ENCODE measurements around the gene KIAA0319L. TPM values are rescaled to one million over a fixed set of nuclear protein-coding genes. Genes with fewer than 3 reads are reported as not detected.

KIAA0319L gene
- polyA plus RNA-seq, 1 donor from 2014 or later: 38.1 TPM

DNA sequence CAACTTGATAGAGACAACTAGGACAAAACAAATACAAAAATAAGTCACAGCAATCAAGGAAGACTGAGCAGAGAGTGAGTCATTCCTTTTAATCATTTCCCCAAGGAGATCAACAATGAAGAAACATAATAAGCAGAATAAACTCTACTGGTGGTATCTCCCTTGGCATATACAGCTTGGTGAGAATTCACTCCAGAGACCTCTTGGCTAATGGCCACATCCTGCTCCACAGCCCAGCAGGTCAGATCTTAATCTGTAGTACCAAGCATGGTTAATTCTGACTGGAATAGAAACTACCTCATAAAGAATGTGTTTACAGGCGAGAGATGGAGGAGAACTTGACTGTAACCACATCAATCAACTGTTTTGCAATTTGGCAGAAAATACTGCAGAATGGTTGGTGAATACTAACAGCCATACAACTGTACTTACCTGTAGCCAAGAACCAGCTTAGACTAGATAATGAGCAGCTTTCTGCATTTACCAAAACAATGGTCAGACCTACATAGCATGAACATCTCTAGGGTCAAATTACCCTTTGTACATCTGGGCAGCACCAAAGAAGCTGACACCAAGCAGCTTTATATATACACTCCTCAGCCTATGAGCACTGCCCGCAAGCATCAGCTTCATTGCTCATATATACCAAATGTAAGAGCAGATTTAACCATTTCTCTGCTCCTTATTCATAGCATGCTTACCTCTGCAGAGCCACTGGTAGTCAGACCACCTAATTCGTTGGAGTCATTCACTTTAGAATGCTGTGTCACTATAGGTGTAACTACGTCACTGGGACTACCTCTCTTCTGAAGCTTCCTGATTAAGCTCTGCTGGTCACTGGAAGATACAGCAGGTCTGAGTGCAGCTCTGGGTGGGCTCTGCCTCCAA is 51.0 kb downstream of the KIAA0319L start:
- Histone ChIP-seq H3F3A (ENCODE audit: insufficient read depth, low read length, poor library complexity, severe bottlenecking) (no peaks in the 10 kb centered on the region), H3K36me3 (ENCODE audit: insufficient read depth, low read length) (no peaks in the 10 kb centered on the region), H4K20me1 (ENCODE audit: insufficient read depth) (no peaks in the 10 kb centered on the region), H3K79me2 (replicated peaks; ENCODE audit: insufficient read depth, low read length) (peaks cover 3% of the 10 kb centered on the region), H3K9me3 (ENCODE audit: low read length) (no peaks in the 10 kb centered on the region), H3K27ac (ENCODE audit: low read length) (no peak overlapping the region), H3K9me2 (ENCODE audit: insufficient read depth, low read length) (no peaks in the 10 kb centered on the region), H3K4me2 (ENCODE audit: low read length) (no peak overlapping the region), H3K27me3 (ENCODE audit: insufficient read depth, low read depth, low read length) (no peaks in the 10 kb centered on the region), H2AFZ (ENCODE audit: low read depth, low read length) (no peak overlapping the region), H3K4me3 (ENCODE audit: low read length) (no peak overlapping the region), H3K9ac (ENCODE audit: low read length) (no peak overlapping the region)
- TF ChIP-seq EZH2 (IDR thresholded peaks at IDR 0.05; ENCODE audit: borderline replicate concordance, insufficient read depth, low read length, poor library complexity, severe bottlenecking): no peak

DNA sequence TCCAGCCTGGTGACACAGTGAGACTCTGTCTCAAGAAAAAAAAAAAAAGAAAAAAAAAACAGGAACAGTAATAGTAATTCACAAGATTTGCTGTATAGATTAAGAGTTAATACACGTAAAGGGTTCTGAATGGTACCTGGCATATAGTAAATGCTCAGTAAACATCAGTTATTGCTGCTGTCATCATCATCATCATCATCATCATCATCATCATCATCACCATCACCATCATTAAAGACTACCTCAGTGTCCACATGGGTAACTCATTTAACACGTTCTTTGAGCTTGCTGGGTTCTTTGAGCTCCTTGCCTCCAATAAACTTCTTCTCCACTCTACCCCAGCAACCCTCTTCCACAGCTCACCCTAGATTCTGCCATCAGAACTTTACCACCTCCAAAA is 55.0 kb downstream of the KIAA0319L start:
- no peak overlapping the region for H3K4me2 ChIP-seq (ENCODE audit: low read length)
- H2AFZ ChIP-seq (ENCODE audit: low read depth, low read length): no peak overlapping the region
- H3K9me2 ChIP-seq (ENCODE audit: insufficient read depth, low read length): no peaks in the 10 kb centered on the region
- no peaks in the 10 kb centered on the region for H3F3A ChIP-seq (ENCODE audit: insufficient read depth, low read length, poor library complexity, severe bottlenecking)
- H3K36me3 ChIP-seq (ENCODE audit: insufficient read depth, low read length): no peaks in the 10 kb centered on the region
- TF ChIP-seq, protein P1, sequence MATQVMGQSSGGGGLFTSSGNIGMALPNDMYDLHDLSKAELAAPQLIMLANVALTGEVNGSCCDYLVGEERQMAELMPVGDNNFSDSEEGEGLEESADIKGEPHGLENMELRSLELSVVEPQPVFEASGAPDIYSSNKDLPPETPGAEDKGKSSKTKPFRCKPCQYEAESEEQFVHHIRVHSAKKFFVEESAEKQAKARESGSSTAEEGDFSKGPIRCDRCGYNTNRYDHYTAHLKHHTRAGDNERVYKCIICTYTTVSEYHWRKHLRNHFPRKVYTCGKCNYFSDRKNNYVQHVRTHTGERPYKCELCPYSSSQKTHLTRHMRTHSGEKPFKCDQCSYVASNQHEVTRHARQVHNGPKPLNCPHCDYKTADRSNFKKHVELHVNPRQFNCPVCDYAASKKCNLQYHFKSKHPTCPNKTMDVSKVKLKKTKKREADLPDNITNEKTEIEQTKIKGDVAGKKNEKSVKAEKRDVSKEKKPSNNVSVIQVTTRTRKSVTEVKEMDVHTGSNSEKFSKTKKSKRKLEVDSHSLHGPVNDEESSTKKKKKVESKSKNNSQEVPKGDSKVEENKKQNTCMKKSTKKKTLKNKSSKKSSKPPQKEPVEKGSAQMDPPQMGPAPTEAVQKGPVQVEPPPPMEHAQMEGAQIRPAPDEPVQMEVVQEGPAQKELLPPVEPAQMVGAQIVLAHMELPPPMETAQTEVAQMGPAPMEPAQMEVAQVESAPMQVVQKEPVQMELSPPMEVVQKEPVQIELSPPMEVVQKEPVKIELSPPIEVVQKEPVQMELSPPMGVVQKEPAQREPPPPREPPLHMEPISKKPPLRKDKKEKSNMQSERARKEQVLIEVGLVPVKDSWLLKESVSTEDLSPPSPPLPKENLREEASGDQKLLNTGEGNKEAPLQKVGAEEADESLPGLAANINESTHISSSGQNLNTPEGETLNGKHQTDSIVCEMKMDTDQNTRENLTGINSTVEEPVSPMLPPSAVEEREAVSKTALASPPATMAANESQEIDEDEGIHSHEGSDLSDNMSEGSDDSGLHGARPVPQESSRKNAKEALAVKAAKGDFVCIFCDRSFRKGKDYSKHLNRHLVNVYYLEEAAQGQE (IDR thresholded peaks at IDR 0.05; ENCODE audit: borderline replicate concordance): no peak
- TF ChIP-seq MXI1 (conservative IDR thresholded peaks at IDR 0.05; ENCODE audit: poor library complexity, severe bottlenecking) (no peak), EP300 (conservative IDR thresholded peaks at IDR 0.05; ENCODE audit: poor library complexity, severe bottlenecking) (no peak), RAD21 (conservative IDR thresholded peaks at IDR 0.05) (no peak), SMC3 (conservative IDR thresholded peaks at IDR 0.05; ENCODE audit: poor library complexity) (no peak), TAF1 (IDR thresholded peaks at IDR 0.05; ENCODE audit: low read depth) (no peak), EZH2 (IDR thresholded peaks at IDR 0.05; ENCODE audit: borderline replicate concordance, insufficient read depth, low read length, poor library complexity, severe bottlenecking) (no peak)
- TF ChIP-seq, protein P2, sequence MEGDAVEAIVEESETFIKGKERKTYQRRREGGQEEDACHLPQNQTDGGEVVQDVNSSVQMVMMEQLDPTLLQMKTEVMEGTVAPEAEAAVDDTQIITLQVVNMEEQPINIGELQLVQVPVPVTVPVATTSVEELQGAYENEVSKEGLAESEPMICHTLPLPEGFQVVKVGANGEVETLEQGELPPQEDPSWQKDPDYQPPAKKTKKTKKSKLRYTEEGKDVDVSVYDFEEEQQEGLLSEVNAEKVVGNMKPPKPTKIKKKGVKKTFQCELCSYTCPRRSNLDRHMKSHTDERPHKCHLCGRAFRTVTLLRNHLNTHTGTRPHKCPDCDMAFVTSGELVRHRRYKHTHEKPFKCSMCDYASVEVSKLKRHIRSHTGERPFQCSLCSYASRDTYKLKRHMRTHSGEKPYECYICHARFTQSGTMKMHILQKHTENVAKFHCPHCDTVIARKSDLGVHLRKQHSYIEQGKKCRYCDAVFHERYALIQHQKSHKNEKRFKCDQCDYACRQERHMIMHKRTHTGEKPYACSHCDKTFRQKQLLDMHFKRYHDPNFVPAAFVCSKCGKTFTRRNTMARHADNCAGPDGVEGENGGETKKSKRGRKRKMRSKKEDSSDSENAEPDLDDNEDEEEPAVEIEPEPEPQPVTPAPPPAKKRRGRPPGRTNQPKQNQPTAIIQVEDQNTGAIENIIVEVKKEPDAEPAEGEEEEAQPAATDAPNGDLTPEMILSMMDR (IDR thresholded peaks at IDR 0.05; ENCODE audit: poor library complexity, severe bottlenecking): no peak
- no peaks in the 10 kb centered on the region for H3K9me3 ChIP-seq (ENCODE audit: low read length)
- no peaks in the 10 kb centered on the region for H4K20me1 ChIP-seq (ENCODE audit: insufficient read depth)
- H3K79me2 ChIP-seq (replicated peaks; ENCODE audit: insufficient read depth, low read length): no peaks in the 10 kb centered on the region
- H3K9ac ChIP-seq (ENCODE audit: low read length): no peak overlapping the region
- H3K27me3 ChIP-seq (ENCODE audit: insufficient read depth, low read depth, low read length): no peaks in the 10 kb centered on the region
- H3K27ac ChIP-seq (ENCODE audit: low read length): no peak overlapping the region
- no peak overlapping the region for H3K4me3 ChIP-seq (ENCODE audit: low read length)
